HG03565 (cell line): Measurements from ENCODE around the gene GPC3.
"Not testable (repeated sequence)": the region's sequence is repeated elsewhere in the genome, so short reads cannot be mapped to it uniquely, and the experiment has no call there.

Experiments used
- ATAC-seq: cut with Tn5 transposase; IDR thresholded peaks from one replicate; pipeline ENCODE4 v1.9.1; 2021; ENCODE audit warnings: mild to moderate bottlenecking, moderate library complexity; ENCODE audit not compliant: unreplicated experiment

Gene GPC3

DNA sequence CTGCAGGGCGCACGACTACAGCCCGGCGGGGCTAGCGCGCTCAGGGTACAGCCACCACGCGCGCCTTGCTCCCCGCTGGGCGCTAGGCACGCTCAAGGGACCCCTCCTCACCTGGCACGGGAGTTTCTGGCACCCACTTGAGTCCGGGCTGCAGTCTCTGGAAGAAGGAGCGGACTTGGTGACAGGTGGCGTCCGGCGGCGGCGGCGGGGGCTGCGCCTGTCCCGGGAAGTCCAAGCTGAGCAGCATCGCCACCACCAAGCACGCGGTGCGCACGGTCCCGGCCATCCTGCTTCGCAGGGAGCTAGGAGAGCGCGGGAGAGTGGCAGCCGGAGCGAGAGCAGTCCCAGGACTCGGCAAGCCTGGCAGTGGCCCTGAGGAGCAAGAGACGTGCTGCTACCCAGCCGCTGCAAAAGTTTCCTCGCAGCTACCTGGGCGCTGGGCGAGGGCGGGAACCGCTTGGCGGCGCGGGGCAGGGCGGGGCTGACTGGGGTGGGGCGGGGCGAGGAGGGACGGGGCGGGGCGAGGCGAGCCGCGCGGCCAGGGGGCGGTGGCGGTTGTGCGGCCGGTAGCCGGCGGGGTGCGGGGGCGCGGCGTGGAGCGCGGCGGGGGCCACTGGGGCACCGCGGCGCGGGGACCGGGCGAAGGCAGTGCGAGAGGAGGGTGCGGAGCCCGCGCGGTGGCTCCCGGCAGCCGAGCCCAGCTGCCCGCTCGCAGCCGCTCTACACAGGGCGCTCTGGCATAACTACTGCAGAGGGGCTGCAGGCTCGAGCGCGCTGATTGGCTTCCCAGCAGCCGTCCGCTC is at the start of gene GPC3:
TSS of gene GPC3 (minus strand) at position 431 of the 803 bp plus-strand sequence.
- ATAC-seq = no peak

DNA sequence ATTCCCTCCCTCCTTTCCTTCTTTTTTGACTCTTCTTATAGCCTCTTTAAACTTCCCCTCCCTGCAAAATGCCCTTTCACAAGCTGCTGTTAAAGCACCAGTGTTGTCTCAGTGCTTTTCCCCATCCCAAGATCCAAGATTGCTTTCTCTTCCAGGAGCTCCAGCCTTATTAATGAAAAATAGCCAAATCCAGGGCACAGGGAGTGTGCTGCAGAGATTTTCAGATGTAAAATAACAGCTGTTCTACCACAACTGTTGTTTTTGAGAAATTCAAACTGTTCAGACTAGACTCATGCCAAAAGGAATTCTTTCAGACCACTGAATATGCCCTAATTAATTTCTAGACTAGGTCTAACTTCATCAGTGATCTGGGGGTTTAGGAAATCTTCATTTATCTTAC is 47.0 kb upstream of the GPC3 start:
- ATAC-seq = no peak

DNA sequence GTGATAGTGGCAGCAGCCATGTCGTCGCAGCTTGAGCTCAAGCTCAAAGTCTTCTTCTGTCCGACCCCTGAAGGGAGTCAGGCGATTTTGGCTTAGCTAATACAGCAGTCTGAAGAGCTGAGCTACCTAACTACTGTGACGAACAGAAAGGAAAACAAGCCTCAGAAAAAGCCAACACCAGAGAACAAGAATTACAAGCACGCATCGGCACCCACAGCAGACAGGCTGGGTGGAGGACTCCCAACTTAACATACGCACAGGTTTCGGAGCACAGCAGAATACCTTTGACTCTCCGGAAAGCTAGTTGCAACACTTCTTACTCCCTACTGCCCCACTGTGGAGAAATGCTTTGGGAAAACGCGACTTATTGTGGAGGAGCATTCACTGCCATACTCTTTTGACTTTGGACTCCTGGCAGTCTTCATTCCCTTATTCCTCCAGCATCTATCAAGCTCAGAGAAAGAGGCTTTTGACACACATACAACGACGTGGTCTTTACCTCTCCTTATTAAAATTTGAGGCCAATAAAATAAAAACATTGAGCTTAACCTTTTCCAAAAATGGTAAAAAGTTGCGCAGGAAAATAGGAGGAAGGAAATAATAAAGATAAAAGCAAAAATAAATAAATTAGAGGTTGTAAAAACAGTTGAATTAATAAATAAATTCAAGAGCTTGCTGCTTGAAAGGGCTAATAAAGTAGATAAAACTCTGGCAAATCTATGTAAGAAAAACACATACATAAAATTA is 41.3 kb upstream of the GPC3 start:
- no peak for ATAC-seq

DNA sequence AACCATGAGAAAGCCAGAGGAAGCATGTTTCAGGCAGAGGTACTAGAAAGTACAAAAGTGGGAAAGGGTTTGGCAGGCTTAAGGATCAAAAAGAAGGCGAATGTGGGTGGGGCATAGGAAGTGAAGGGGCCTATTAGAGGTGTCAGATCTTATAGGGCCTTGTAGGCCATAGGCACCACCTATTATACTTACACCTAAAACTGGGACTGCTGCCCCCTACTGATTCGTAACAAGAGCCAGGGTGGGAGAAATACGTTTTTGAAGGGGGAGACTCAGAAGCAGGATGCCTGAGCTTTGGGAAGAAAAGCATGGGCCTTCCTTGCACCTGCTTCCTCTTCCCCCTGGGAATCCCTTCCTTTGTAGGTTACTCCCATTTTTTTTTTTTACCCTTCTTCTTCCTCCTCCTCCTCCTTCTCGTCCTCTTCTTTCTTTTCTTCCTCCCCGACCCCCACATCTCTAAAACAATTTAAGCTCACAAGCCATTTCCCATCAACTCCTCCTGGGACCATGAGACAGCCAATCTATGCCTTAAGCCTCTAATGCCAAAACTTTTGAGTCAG is 40.7 kb upstream of the GPC3 start:
- no peak for ATAC-seq

DNA sequence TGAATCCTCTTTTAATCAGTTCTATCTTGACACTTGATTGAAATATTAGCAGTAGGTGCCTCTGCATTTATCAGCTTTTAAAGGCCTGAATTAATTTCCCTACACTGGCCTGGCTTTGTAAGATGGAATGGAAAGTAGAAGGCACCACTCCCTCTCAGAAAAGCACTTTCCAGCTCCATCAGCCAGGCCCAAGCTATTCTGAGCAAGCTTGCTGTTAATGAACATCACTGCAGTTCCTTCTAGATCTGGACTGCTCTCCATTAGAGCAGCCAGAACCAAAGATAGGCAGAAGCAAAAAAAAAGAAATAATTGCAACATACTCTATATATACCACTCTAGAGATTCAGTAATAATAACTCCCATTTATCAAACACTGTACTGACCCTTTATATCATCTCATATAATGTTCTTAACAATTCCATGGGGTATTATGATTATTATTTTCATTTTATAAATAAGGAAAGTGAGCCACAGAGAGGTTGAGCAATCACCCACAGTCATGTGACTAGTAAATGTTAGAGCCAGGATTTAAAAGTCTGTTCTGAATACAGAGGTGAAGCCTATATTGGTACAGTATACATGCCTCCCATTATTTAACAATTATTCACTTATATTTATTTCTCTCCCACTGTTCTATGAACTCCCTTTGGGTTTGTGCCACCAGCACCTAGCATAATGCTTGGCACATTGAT is 39.4 kb upstream of the GPC3 start:
- no peak for ATAC-seq

DNA sequence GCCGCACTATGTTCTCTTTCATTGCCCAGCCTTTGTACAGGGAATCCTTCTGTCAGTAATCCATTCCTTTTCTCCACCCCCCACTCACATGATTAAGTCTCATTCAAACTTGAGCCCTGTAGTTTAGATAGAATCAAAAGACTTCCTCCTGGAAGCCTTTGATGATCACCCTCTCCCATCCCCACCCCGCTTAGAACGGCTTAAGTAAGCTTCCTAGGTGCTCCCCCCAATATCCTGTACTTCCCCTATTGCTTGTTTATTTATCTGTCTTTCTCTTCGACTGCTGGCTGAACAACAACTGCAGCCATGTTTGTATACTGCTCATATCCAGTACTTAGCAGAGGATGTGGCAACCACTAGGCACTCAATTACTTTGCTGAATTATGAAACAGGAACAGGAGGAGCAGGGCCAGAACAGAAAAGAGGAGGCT is 38.5 kb upstream of the GPC3 start:
- ATAC-seq = no peak

DNA sequence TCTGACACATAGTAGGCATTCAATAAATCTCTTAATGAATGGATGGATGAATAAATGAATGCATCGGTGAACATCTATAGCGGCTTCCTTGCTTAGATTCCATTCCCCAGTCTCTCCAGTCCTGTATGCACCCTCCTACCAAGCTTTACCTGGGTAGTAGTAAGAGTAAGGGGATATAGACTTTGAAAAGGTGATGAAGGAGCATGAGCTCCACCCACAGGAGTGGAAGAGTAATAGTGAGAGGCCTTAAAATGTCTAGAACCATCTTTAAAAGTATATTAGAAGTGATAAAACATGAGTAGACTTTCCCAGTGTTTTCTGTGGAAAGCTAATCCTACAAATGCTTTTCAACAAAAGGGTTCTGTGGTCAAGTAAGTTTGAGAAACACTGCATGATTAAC is 35.5 kb upstream of the GPC3 start:
- no peak for ATAC-seq

DNA sequence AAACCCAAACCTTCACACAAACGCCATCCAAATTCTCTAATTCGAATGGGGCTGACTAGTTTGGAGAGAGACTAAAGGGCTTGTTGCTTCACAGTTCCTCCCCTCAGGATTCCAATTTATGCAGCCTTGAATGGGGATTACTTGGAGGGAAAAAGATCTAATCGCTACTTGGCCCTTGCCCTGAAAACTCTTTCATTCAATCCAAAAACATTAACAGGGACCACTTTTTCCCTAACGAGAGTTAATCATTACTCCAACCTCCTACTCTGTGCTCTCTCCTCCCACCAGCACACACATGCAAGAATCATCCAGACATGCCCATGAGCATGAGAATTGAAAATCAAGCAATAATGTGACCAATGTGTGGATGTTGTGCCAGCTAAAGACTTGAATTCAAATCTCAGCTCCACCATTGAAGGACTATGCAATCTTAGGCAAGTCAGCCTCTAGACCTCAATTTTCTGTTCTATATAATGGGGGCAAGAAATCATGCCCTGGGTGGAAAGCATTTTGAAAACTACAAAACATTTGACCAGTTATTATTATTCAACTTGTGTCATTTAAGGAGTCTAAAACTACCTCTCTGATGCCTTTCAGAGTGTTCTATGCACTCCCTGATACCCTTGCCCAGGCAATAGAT is 34.3 kb upstream of the GPC3 start:
- ATAC-seq = no peak

DNA sequence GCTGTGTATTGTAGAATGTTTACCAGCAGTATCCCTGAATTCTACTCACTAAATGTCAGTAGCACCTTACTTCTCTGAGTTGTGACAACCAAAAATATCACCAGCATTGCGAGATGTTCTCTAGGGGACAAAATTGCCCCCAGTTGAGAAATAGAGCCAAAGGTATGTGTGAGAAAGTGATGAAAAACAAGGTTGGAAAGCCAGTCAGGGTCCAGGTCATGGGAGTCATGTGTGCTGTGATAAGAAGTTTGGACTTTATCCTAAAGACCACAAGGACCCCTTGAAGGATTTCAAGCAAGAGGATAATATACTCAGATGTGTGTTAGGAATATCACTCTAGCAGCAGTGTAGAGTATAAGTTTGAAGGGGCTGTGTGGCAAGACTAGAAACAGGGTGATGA is 30.9 kb upstream of the GPC3 start:
- not testable (repeated sequence) for ATAC-seq

DNA sequence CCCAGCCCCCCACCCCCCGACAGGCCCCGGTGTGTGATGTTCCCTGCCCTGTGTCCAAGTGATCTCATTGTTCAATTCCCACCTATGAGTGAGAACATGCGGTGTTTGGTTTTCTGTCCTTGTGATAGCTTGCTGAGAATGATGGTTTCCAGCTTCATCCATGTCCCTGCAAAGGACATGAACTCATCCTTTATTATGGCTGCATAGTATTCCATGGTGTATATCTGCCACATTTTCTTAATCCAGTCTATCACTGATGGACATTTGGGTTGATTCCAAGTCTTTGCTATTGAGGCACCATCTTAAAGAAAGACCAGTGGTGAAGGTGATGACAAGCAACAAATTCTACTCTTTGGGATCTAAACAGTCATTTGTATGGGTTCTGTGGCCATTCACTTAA is 30.1 kb upstream of the GPC3 start:
- ATAC-seq = not testable (repeated sequence)

DNA sequence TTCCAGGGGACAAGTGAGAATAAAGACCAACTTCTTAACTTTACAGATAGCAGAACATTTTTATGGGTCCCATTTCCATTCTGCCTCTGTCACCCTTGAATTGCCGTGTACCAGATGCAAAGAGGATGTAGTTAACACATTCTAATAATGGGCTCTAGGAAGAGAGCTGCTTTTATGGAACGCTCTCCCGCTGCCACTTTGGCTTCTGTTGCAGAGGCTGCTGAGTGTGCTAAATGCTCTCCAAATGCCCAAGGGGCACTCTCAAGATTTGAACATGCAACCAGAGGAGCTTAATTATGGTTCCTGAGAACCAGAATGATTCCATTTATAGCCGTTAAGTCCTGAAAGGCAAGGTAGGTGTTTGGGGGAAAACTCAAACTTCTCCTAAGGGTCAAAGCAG is 28.1 kb upstream of the GPC3 start:
- ATAC-seq = no peak

DNA sequence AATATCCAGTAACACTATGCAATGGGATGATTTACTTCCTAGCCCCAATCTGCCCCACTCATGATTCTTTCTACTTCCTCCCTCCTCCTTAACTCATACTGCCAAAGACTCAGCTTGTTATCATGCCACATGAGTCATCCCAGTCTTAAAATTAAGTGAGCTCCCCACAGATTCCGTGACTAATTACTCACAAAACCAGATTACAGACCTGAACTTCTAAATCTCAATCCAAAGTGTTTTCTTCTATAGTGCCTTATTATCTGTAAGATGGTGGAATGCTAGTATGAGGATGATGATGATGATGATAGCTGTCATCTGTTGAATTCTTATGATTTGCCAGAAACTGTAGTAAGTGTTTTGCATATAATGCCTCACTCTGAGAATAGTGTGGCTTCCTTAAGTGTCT is 27.7 kb upstream of the GPC3 start:
- no peak for ATAC-seq

DNA sequence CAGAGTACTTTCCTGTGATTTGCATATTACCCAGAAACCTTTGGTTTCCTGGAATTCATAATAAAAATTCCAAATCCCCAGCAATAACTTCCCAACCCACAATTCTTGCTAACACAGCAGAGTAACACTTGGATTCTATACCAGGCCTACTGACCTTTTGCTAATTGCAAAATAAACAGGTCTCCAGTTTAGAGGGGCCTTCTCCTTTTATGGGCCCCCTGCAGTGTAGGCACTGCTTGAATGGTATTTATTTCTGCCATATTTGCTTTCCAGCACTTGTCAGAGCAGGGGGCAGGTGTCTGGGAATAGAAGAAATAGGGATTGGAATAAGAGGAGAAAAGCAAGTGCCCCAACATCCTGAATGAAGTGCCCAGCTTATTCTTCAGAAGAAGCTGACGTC is 25.3 kb upstream of the GPC3 start:
- ATAC-seq = no peak

DNA sequence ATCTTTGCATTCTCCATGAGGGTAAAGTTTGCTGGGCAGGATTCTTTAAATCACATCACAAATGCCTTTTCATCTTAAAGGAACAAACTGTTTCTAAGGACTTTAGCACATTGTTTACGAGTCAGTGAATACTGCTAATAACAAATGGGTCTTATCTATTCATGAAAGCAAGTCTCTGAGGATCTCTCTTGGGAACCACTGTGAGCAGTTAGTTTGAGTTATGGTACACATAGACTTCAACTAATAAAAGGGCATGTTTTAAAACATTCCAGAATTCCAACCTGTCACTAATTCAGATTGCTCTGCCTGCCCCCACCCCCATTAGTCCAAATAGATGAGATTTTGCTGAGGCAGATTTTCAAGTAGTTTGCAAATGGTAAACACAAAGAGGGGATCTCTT is 22.3 kb upstream of the GPC3 start:
- ATAC-seq = no peak

DNA sequence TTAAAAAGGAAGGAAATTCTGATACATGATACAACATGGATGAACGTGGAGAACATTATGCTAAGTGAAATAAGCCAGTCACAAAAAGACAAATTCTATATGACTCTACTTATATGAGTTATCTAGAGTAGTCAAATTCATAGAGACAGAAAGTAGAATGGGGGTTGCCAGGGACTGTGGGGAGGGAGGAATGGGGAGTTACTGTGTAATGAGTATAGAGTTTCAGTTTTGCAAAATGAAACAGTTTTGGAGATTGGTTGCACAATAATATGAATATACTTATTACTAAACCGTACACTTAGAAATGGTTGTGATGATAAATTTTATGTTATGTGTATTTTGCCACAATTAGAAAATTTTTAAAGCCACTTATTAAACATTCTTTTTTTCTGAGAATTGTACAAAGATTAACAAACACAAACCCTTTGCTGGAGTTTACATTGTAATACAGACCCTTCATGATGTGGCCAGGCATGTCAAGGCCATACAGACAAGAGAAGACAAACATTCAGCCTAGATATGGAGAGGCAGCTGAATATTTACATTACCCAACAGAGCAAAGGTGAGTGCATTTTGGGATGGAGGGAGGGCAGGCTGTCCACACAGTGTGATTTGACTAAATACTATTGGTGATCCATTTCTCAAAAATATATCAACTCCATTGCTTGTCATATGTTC is 21.2 kb upstream of the GPC3 start:
- ATAC-seq = no peak

DNA sequence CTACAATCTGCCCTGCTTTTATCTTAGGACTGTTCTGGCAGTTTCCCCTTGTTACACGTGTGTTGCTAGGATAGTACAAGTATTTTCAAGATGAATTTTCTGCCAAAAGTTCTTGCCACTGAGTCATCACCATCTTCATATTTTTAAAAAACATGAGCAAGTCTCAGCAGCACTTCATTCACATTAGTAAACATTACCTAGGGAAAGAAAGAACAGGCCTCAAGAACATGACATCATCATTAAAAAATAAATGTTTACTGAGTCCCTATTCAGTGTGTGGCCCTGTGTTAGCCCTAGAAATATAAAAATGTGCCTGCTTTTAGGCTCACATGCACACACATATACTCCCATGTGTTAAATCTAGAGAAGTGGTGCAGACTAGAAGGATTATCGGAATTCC is 18.7 kb upstream of the GPC3 start:
- no peak for ATAC-seq

DNA sequence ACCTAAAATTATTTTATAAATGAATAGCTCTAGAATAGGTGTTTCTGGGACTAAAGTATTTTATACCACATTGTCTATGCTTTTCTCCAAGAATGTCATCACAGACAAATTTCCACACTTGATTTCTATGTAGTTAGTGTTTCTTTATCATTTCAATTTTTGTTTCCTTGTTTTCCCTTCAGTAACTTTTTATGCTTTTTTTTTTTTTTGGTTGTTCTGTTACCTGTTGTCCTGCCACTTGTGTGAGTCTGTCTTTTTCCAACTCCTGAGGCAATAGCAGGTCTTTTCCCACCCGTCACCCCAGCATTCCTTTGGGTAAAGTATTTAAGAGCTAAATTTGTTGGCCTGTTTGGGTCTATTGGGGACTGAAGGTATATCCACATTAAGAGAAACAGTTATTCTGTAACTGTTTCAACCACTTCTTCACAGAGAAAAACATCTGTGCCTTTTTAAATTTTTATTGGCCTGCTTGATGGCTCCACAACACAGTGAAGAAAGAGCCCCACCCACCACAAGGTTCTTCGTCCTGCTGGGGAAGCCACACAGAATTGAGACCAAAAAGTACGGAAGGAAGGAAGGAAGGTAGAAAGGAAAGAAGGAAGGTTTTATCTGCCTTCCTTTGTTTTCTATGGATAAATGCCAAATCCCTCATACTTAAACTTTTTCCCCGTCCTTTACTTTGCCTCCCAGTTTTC is 17.7 kb upstream of the GPC3 start:
- no peak for ATAC-seq

DNA sequence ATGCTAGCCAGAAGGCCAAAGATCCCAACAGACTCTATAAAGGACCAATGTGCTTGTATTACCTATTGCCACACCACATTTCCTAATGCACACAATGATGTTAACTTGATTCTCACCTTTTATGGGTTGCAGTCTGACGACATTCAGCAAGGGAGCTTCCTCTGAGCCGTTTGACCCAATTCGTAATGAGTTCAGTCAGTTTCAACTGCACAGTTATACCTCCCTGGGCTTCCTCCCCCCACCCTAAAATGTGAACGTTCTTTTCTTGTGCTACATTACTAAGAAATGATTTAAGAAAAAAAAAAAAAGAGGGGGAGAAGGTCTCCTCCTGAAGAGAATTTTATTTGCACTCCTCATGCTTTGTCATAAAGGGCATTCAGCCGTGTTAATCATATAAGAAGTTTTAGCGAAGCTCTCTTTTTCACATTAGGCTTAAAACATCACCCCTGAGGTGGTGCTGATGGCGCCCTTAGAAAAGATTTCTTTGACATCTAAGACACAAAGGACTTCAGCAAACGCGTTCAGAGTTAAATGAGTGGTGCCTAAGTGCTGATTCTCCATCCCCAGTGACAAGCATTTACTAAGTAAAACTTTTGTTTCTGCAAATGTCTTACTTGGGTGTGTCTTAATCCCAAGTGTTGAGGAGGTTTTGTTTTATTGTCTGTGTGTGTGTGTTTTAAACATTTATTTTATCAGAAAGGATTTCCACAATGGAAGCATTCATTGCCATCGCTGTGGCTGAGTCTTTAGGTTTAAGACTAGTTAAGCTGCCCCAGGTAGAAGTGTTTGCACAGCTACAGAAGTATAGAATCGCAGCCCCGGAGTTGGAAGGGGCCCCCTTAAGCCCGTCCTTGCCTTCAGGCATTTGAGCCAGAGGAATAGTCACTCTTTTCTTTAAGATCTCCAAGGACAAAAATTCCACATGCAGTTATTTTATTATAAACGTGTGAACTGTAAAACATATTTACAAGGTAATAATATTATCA is 15.2 kb upstream of the GPC3 start:
- no peak for ATAC-seq
